ENCODE results near the gene COBL.

The COBL gene

GRCh38 chr7:51019191-51019844 is 297.3 kb downstream of the COBL start:
- no peak for TF ChIP-seq L3MBTL2 (conservative IDR thresholded peaks at IDR 0.05)
- TF ChIP-seq NFRKB (IDR thresholded peaks at IDR 0.05): no peak
- no peak for TF ChIP-seq FOXK2 (IDR thresholded peaks at IDR 0.05)
- no peak for TF ChIP-seq SUZ12 (IDR thresholded peaks at IDR 0.05)
- no peak for TF ChIP-seq FOXA1 (IDR thresholded peaks at IDR 0.05)
- TF ChIP-seq ARNT (IDR thresholded peaks at IDR 0.05): no peak
- TF ChIP-seq ELF4 (IDR thresholded peaks at IDR 0.05): no peak
- no peak for TF ChIP-seq FOXM1 (IDR thresholded peaks at IDR 0.05; ENCODE audit: borderline replicate concordance)
- no peak for TF ChIP-seq HDGF (IDR thresholded peaks at IDR 0.05; ENCODE audit: borderline replicate concordance)
- no peak for TF ChIP-seq SP1 (IDR thresholded peaks at IDR 0.05)
- no peak for TF ChIP-seq CTBP1 (IDR thresholded peaks at IDR 0.05; ENCODE audit: borderline replicate concordance)
- no peak for TF ChIP-seq LEF1 (IDR thresholded peaks at IDR 0.05; ENCODE audit: borderline replicate concordance)
- no peak for TF ChIP-seq ZNF384 (IDR thresholded peaks at IDR 0.05)
- no peak for TF ChIP-seq TARDBP (IDR thresholded peaks at IDR 0.05)
- TF ChIP-seq PKNOX1 (IDR thresholded peaks at IDR 0.05): no peak
- TF ChIP-seq BHLHE40 (IDR thresholded peaks at IDR 0.05; ENCODE audit: borderline replicate concordance): no peak
- ChIA-PET CTCF (interaction anchor here (0.6 kb wide), 1 partner anchor 877 kb away, joined by 3 read pairs; no protein-coding TSS in a partner anchor), POLR2A (no interaction called here)
- no peak for DNase-seq (ENCODE audit: extremely low spot score)

DNA sequence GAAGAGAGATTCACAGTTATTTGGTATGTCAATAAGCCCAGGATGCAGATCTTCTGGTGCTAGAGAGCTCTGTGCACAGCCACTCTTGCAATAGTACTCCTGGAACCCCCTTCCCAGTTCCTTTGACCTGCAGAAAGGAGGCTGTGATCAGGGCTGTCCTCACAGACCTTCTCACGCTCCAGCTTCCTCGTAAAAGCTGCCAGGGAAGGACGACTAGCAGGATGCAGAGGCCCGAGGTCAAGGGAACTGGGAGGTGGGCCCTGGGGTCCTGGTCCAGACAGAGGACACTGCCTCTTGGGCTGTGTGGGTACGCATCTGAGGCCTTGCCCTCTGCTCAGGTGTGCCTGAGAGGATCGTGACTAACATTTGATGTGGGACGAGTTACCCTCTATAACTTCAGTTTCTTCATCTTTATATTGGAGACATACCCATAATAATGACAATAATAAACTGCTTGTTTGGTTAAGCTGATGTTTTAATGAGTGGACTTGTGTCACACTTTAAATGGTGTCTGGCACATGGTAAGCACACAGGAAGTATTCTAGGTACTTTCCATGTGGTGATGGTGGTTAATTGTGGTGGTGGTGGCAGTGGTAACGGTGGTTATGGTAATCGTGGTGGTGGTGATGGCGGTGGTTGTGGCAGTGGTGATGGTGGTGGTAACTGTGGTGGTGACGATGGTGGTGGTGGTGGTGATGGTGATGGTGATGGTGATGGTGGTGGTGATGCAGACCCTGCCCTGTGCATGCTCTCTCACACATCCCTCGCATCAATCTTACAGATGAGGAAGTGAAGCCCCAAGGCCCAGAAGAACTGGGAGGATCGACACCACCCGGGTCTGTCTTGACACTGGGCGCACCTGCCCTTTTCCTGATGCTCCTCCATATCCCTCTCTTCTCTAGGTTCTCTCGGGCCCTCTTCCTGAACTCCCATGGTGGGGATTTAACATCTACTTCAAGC is 298.8 kb downstream of the COBL start:
- TF ChIP-seq ELF4 (IDR thresholded peaks at IDR 0.05) (no peak), CTBP1 (IDR thresholded peaks at IDR 0.05; ENCODE audit: borderline replicate concordance) (no peak), LEF1 (IDR thresholded peaks at IDR 0.05; ENCODE audit: borderline replicate concordance) (no peak), BHLHE40 (IDR thresholded peaks at IDR 0.05; ENCODE audit: borderline replicate concordance) (no peak), FOXA1 (IDR thresholded peaks at IDR 0.05) (no peak)
- POLR2A ChIA-PET: no interaction called here
- CTCF ChIA-PET: interaction anchor here (0.6 to 0.7 kb wide), 2 partner anchors 165 to 412 kb away, joined by 3 read pairs; no protein-coding TSS in a partner anchor
- no peak for DNase-seq (ENCODE audit: extremely low spot score)

DNA sequence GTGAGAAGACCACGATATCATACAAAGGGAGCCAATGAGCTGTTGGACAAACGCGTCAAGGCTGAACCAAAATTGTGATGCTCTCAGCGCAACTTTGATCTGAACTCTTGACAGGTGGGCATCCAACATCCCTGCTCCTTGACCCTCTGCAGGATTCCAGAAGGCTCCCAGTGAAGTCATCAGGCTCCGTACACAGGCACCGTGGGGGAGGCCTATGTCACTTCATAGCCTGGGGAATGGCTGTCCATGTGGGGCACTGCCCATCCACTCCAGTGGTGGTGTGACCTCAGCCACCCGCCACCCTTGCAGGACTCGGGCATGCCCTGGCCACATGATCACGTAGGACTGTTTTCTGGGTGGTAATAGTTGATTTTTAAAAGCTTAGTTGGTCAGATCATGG is 300.1 kb downstream of the COBL start:
- DNase-seq (ENCODE audit: extremely low spot score): no peak
- TF ChIP-seq CTBP1 (IDR thresholded peaks at IDR 0.05; ENCODE audit: borderline replicate concordance) (no peak), ZNF384 (IDR thresholded peaks at IDR 0.05) (no peak), TARDBP (IDR thresholded peaks at IDR 0.05) (no peak), LEF1 (IDR thresholded peaks at IDR 0.05; ENCODE audit: borderline replicate concordance) (no peak), NFRKB (IDR thresholded peaks at IDR 0.05) (no peak), SP1 (IDR thresholded peaks at IDR 0.05) (no peak), FOXA1 (IDR thresholded peaks at IDR 0.05) (no peak), FOXM1 (IDR thresholded peaks at IDR 0.05; ENCODE audit: borderline replicate concordance) (no peak), PKNOX1 (IDR thresholded peaks at IDR 0.05) (no peak), HDGF (IDR thresholded peaks at IDR 0.05; ENCODE audit: borderline replicate concordance) (no peak), ELF4 (IDR thresholded peaks at IDR 0.05) (no peak), FOXK2 (IDR thresholded peaks at IDR 0.05) (no peak), BHLHE40 (IDR thresholded peaks at IDR 0.05; ENCODE audit: borderline replicate concordance) (no peak), SUZ12 (IDR thresholded peaks at IDR 0.05) (no peak), L3MBTL2 (conservative IDR thresholded peaks at IDR 0.05) (no peak), ARNT (IDR thresholded peaks at IDR 0.05) (no peak)
- ChIA-PET POLR2A (no interaction called here), CTCF (no interaction called here)

DNA sequence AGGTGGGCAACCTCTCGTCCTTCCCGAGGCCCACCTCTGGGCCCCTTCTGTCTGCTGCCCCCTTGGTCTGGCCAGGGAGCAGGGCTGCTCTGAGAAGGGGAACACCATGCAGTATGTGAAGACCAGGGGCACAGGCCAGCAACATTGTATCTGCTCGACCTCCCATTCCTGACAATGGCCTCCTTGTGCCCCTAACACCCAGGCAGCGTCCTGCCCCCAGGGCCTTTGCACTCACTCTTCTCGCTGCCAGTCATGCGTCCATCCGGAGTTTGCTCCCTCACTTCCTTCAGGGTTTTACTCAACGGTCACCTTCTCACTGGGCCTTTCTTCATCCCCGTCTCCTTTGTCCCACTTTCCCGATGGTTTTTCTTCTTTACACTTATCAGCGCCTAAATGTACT is 301.0 kb downstream of the COBL start:
- TF ChIP-seq ZNF384 (IDR thresholded peaks at IDR 0.05) (no peak), FOXM1 (IDR thresholded peaks at IDR 0.05; ENCODE audit: borderline replicate concordance) (no peak)
- ChIA-PET CTCF (no interaction called here), POLR2A (no interaction called here)
- no peak for DNase-seq (ENCODE audit: extremely low spot score)

GRCh38 chr7:51014811-51015210 is 301.8 kb downstream of the COBL start:
- DNase-seq (ENCODE audit: extremely low spot score): no peak
- ChIA-PET CTCF (no interaction called here), POLR2A (no interaction called here)

More at GRCh38 chr7:51014811-51015210, 301.8 kb downstream of the COBL start:
- TF ChIP-seq ARNT (IDR thresholded peaks at IDR 0.05): no peak
- TF ChIP-seq NFRKB (IDR thresholded peaks at IDR 0.05): no peak
- TF ChIP-seq PKNOX1 (IDR thresholded peaks at IDR 0.05): no peak
- TF ChIP-seq LEF1 (IDR thresholded peaks at IDR 0.05; ENCODE audit: borderline replicate concordance): no peak
- TF ChIP-seq L3MBTL2 (conservative IDR thresholded peaks at IDR 0.05): no peak
- TF ChIP-seq FOXM1 (IDR thresholded peaks at IDR 0.05; ENCODE audit: borderline replicate concordance): no peak
